Heart left ventricle (tissue), 13 donors: Measurements from ENCODE around the gene ITGAV.

Experiments used
- POLR2A ChIP-seq, 2 donors: fragments of 450-650 bp; IDR thresholded peaks; one replicate each; pipeline ENCODE4 v1.6.1; 2017; ENCODE audit warnings: antibody characterized with exemption in 2 of 2, mild to moderate bottlenecking in 2 of 2, moderate library complexity in 2 of 2
- TF ChIP-seq, protein P1 (sequence below), 12 donors: fragments of 200-600 bp; sonication (generic) in 4 of 12; IDR thresholded peaks; one replicate each; pipeline versions ENCODE4 v1.5.0 to v1.8.0; 2018 to 2022; ENCODE audit warnings: antibody characterized with exemption in 12 of 12, mild to moderate bottlenecking in 5 of 12
- donor health status: ischemic (EF 13 %, LVEDD 7.1; RV severe dilation, severe dysfunction).
- donor health status: DM: no; HTN: yes; CAD: no.
- donor health status: DM: no; HTN: no; CAD: no.
- donor health status: ischemic (EF 25% LVEDD 6.9; RV normal size, moderate dysfunction).
- donor health status: ischemic (EF 25% LVEDD 5.7; RV mildly dilated, moderate dysfunction).
- donor health status: ischemic (EF 35%, LVEDD 5.7; RV mildly dilated, moderate dysfunction).
- donor health status: nonischemic (EF 11% LVEDD 7.7; RV severe dilation, severe dysfunction).
- donor health status: DM: yes; HTN: yes; CAD: no.
- donor health status: PGD.
- donor health status: ischemic (EF 29% LVEDD 5.4; RV normal size, mild dysfunction).
- donor health status: nonischemic (EF 23%, LVEDD 6.1; RV moderate dilation, normal function).

DNA sequence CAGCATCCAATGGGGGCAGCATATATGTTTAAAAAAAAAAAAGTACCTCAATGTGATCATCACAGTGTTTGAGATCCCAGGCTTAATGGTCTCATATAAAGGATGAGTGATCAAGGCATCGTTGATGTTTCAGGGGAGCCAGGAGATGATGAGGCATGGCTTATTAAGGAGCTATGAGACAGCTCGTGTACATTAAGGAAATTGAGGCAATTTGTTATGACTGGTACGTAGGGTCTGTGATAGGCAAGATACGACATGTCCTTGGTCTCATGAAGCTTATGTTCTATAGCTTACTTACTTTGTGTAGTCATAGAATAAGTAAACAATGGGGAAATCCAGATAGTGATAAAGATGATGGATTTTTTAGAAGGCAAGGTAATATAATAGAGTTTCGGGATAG, 54.9 kb downstream of the ITGAV start:
- TF ChIP-seq, protein P1, sequence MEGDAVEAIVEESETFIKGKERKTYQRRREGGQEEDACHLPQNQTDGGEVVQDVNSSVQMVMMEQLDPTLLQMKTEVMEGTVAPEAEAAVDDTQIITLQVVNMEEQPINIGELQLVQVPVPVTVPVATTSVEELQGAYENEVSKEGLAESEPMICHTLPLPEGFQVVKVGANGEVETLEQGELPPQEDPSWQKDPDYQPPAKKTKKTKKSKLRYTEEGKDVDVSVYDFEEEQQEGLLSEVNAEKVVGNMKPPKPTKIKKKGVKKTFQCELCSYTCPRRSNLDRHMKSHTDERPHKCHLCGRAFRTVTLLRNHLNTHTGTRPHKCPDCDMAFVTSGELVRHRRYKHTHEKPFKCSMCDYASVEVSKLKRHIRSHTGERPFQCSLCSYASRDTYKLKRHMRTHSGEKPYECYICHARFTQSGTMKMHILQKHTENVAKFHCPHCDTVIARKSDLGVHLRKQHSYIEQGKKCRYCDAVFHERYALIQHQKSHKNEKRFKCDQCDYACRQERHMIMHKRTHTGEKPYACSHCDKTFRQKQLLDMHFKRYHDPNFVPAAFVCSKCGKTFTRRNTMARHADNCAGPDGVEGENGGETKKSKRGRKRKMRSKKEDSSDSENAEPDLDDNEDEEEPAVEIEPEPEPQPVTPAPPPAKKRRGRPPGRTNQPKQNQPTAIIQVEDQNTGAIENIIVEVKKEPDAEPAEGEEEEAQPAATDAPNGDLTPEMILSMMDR (IDR thresholded peaks at IDR 0.05), result no peak
- no peak for TF ChIP-seq POLR2A (IDR thresholded peaks at IDR 0.05)
